SU-DHL-6 (cell line): Measurements from ENCODE around the gene CPNE4.

ENCODE experiments used
- CTCF ChIP-seq: fragments of 200-600 bp; sonication (generic); IDR thresholded peaks from one replicate; pipeline ENCODE4 v1.5.1; 2017; ENCODE audit warnings: antibody characterized with exemption, mild to moderate bottlenecking, low read length, moderate library complexity; ENCODE audit not compliant: insufficient read depth, poor library complexity, severe bottlenecking
- EZH2phosphoT487 ChIP-seq: fragments of 200-600 bp; sonication (generic), shearing (Covaris generic); conservative IDR thresholded peaks from 2 replicates; pipeline ENCODE4 v1.6.1; 2018; ENCODE audit warnings: mild to moderate bottlenecking, antibody characterized with exemption, low read length, moderate library complexity, mixed read lengths

DNA sequence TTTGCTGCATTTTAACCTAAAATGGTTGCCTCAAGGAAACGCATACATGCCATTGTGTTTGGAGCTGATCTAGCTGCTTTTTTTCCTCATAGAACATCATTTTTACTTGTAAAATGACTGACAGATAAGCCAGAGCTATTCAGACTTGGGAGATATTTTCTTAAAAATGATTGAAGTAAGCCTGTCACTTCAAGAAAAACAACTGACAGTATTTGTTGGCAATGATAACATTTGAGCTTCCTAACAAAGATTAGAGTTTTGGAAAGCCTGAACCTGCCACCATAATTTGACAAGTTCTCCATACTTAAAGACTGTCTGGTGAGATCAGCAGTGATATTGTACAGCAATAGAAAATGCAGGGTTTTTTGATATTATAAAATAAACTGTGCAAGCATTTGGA is 504.4 kb downstream of the CPNE4 start:
- TF ChIP-seq CTCF (no peak), EZH2phosphoT487 (no peak)
